Neuronal stem cell (in vitro differentiated cells): ENCODE measurements around the gene ATP5F1D.
A peak's percentile ranks its signal among the peaks of the same experiment; 100 is the strongest.

Experiments used
- DNase-seq: peaks from one replicate; pipeline ENCODE4 v3.0.0-alpha.2; 2013; ENCODE audit warnings: low spot score
- H2AFZ ChIP-seq: one replicate; pipeline ENCODE4 v1.6.1; 2013; ENCODE audit warnings: mild to moderate bottlenecking, low read length, inconsistent platforms
- H2AK5ac ChIP-seq: 2 replicates; pipeline ENCODE4 v1.6.1; 2013; ENCODE audit warnings: low read depth, mild to moderate bottlenecking, inconsistent platforms, low read length, moderate library complexity, mixed read lengths
- H2BK120ac ChIP-seq: 2 replicates; pipeline ENCODE4 v1.6.1; 2013; ENCODE audit warnings: low read depth, mild to moderate bottlenecking, inconsistent platforms, low read length, moderate library complexity, mixed read lengths
- H2BK12ac ChIP-seq: one replicate; pipeline ENCODE4 v1.6.1; 2013; ENCODE audit warnings: low read length, inconsistent platforms
- H2BK15ac ChIP-seq: 2 replicates; pipeline ENCODE4 v1.6.1; 2013; ENCODE audit warnings: mild to moderate bottlenecking, low read length, inconsistent platforms, mixed read lengths
- H2BK5ac ChIP-seq: one replicate; pipeline ENCODE4 v1.6.1; 2013; ENCODE audit warnings: inconsistent platforms, mild to moderate bottlenecking, low read length, moderate library complexity
- H3K14ac ChIP-seq: one replicate; pipeline ENCODE4 v1.6.1; 2013; ENCODE audit warnings: low read length, inconsistent platforms
- H3K18ac ChIP-seq: 2 replicates; pipeline ENCODE4 v1.6.1; 2013; ENCODE audit warnings: low read length, inconsistent platforms
- H3K23ac ChIP-seq: 2 replicates; pipeline ENCODE4 v1.6.1; 2013; ENCODE audit warnings: low read depth, mild to moderate bottlenecking, mixed read lengths, low read length, inconsistent platforms; ENCODE audit not compliant: poor library complexity
- H3K27ac ChIP-seq: replicated peaks from 3 replicates; pipeline ENCODE4 v1.5.1; 2013; ENCODE audit warnings: low read length, inconsistent platforms
- H3K27me3 ChIP-seq, 3 experiments: 2 replicates each; pipeline ENCODE4 v1.6.1; 2013; ENCODE audit warnings: low read length in 3 of 3, mild to moderate bottlenecking in 2 of 3, inconsistent platforms in 1 of 3, low read depth in 1 of 3, mixed read lengths in 1 of 3, moderate library complexity in 1 of 3; ENCODE audit not compliant: control insufficient read depth in 3 of 3, insufficient read depth in 3 of 3
- H3K36me3 ChIP-seq, 2 donors: replicated peaks in 1 of 2; 2 replicates each; pipeline ENCODE4 v1.6.1; 2013; ENCODE audit warnings: low read length in 2 of 2; ENCODE audit not compliant: control insufficient read depth in 2 of 2, insufficient read depth in 2 of 2
- H3K4ac ChIP-seq: 2 replicates; pipeline ENCODE4 v1.6.1; 2013; ENCODE audit warnings: inconsistent platforms, mild to moderate bottlenecking, low read length, moderate library complexity
- H3K4me1 ChIP-seq, 2 donors: 1 replicate in 1 of 2; 2 replicates in 1 of 2; pipeline ENCODE4 v1.6.1; 2013; ENCODE audit warnings: low read length in 2 of 2, low read depth in 1 of 2; ENCODE audit not compliant: control insufficient read depth in 2 of 2, insufficient read depth in 1 of 2
- H3K4me2 ChIP-seq: one replicate; pipeline ENCODE4 v1.6.1; 2013; ENCODE audit warnings: mild to moderate bottlenecking, low read length, inconsistent platforms; ENCODE audit not compliant: insufficient read depth, poor library complexity, severe bottlenecking
- H3K4me3 ChIP-seq, 2 donors: 2 replicates each; pipeline ENCODE4 v1.5.1; 2013; ENCODE audit warnings: low read length in 2 of 2, mild to moderate bottlenecking in 2 of 2, inconsistent platforms in 1 of 2, moderate library complexity in 1 of 2
- H3K79me1 ChIP-seq: one replicate; pipeline ENCODE4 v1.6.1; 2013; ENCODE audit warnings: low read depth, mild to moderate bottlenecking, inconsistent platforms, low read length, moderate library complexity
- H3K9ac ChIP-seq: one replicate; pipeline ENCODE4 v1.6.1; 2013; ENCODE audit warnings: mild to moderate bottlenecking, low read depth, low read length, inconsistent platforms; ENCODE audit not compliant: poor library complexity
- H3K9me3 ChIP-seq, 2 donors: replicated peaks in 1 of 2; 2 replicates each; pipeline versions ENCODE3 to v1.6.1; 2013; ENCODE audit warnings: low read length in 2 of 2, mild to moderate bottlenecking in 2 of 2, inconsistent platforms in 1 of 2, low read depth in 1 of 2, mixed read lengths in 1 of 2, moderate library complexity in 1 of 2; ENCODE audit not compliant: control insufficient read depth in 2 of 2, insufficient read depth in 1 of 2
- H4K8ac ChIP-seq: one replicate; pipeline ENCODE4 v1.6.1; 2013; ENCODE audit warnings: low read depth, mild to moderate bottlenecking, inconsistent platforms, low read length, moderate library complexity
- H4K91ac ChIP-seq: one replicate; pipeline ENCODE4 v1.6.1; 2013; ENCODE audit warnings: low read length, low read depth, mild to moderate bottlenecking, inconsistent platforms; ENCODE audit not compliant: poor library complexity
- WGBS, 2 donors: extraction: QIAGEN DNeasy Blood & Tissue Kit; methylation state at CpG; one replicate each; pipeline ENCODE4 v1.1.7; 2013; ENCODE audit warnings: missing lambda C conversion rate in 2 of 2, mixed read lengths in 1 of 2; ENCODE audit not compliant: insufficient read length in 2 of 2, insufficient replicate concordance in 1 of 2; ENCODE audit errors: extremely low coverage in 2 of 2; 5-methylcytosine and 5-hydroxymethylcytosine counted together

The ATP5F1D gene

DNA sequence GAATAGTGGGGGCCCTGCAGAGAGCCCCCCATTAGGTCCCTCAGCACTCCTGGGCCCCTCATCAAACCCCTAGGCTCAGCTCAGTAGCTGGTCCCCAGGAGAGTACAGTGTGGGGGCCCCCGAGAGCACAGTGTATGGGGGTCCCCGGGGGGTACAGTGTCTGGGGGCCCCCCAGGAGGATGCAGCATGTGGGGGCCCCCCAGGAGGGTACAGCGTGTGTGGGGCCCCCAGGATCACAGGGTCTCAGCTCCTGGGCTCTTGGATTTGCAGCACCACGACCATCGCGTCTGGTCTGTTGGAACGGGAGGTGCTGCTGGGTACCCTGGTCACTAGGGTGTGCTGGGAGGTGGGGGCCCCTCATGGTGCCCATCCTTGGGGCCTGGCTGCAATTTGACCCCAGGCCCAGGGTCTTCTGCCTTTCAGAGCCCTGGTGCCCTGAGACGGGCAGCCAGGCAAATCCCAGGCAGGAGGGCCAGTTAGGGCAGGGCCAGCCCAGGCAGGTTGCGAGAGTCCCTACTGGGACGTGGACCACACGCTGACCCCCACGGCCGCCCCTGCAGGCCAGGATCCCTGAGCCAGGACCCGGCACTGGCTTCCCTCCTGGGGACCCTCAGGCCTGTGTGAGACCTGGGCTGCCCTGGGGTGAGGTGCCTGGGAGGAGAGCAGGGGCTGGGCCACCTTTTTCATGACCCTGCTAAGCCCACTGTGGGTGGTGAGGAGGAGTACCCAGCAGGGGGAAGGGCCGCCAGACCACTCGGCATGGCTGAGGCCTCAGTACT is 17.3 kb upstream of the ATP5F1D start:
- Histone ChIP-seq H3K4ac (no peak overlapping the region), H2BK15ac (no peak overlapping the region)

DNA sequence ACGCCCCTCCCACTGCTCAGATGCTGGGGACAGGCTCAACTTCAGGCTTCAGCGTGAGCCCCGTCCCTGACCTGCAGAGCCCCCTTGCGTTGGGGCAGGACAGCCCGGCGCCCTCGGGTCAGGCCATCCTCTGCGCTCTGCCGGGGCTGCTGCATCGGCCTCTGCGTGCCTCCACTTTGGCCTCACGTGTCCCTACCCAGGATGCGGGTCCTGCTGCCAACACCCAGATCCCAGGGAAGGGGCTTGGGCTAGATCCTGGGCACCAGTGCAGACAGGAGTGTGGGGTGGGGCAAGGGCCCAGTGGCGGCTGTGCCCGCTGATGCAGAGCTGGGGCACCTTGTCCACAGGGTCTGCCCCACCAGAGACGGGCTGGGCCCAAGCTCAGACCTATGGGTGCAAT is 16.7 kb upstream of the ATP5F1D start:
- H2BK15ac ChIP-seq, result no peak overlapping the region
- peak overlapping the region; percentile 24 for H2BK5ac ChIP-seq
- no peak overlapping the region for H2BK120ac ChIP-seq
- H3K4me1 ChIP-seq, result no peaks in the 10 kb centered on the region
- no peak overlapping the region for H3K4me2 ChIP-seq
- peak overlapping the region; percentile 31 for H3K23ac ChIP-seq
- H3K27ac ChIP-seq, result no peak overlapping the region
- H3K18ac ChIP-seq, result peak overlapping the region; percentile 17
- H3K9ac ChIP-seq, result no peak overlapping the region
- no peak overlapping the region for H3K14ac ChIP-seq
- H3K79me1 ChIP-seq, result peaks cover 23% of the 10 kb centered on the region
- no peak overlapping the region for H4K8ac ChIP-seq
- no peaks in the 10 kb centered on the region for H3K9me3 ChIP-seq
- no peak overlapping the region for H2AK5ac ChIP-seq
- DNase-seq, result no peak
- no CpG with 5 or more reads among the region's 16 CpGs for WGBS, 2 donors
- H2AFZ ChIP-seq, result no peak overlapping the region
- H2BK12ac ChIP-seq, result no peak overlapping the region
- no peak overlapping the region for H3K4me3 ChIP-seq
- H3K27me3 ChIP-seq, result no peaks in the 10 kb centered on the region
- no peak overlapping the region for H4K91ac ChIP-seq
- H3K36me3 ChIP-seq, result peaks cover 19 to 77% of the 10 kb centered on the region in 2 donors
- H3K4ac ChIP-seq, result no peak overlapping the region

More for the DNA sequence above, 17.3 kb upstream of the ATP5F1D start:
- Histone ChIP-seq H3K4me2 (no peak overlapping the region), H3K27ac (no peak overlapping the region), H2BK5ac (peak overlapping the region; percentile 53), H3K23ac (peak overlapping the region; percentile 73), H3K9me3 (no peaks in the 10 kb centered on the region), H2BK12ac (no peak overlapping the region), H3K14ac (peak overlapping the region; percentile 21), H3K4me3 (peak overlapping the region in 1 of 2 donors; percentile 15), H4K8ac (no peak overlapping the region), H3K36me3 (peaks cover 19 to 77% of the 10 kb centered on the region in 2 donors), H3K79me1 (peaks cover 25% of the 10 kb centered on the region), H2AK5ac (peak overlapping the region; percentile 63), H2AFZ (no peak overlapping the region), H3K18ac (no peak overlapping the region), H3K27me3 (no peaks in the 10 kb centered on the region), H3K9ac (peak overlapping the region; percentile 60), H2BK120ac (no peak overlapping the region), H4K91ac (no peak overlapping the region), H3K4me1 (no peaks in the 10 kb centered on the region)
- no peak for DNase-seq
- no CpG with 5 or more reads among the region's 16 CpGs for WGBS, 2 donors

DNA sequence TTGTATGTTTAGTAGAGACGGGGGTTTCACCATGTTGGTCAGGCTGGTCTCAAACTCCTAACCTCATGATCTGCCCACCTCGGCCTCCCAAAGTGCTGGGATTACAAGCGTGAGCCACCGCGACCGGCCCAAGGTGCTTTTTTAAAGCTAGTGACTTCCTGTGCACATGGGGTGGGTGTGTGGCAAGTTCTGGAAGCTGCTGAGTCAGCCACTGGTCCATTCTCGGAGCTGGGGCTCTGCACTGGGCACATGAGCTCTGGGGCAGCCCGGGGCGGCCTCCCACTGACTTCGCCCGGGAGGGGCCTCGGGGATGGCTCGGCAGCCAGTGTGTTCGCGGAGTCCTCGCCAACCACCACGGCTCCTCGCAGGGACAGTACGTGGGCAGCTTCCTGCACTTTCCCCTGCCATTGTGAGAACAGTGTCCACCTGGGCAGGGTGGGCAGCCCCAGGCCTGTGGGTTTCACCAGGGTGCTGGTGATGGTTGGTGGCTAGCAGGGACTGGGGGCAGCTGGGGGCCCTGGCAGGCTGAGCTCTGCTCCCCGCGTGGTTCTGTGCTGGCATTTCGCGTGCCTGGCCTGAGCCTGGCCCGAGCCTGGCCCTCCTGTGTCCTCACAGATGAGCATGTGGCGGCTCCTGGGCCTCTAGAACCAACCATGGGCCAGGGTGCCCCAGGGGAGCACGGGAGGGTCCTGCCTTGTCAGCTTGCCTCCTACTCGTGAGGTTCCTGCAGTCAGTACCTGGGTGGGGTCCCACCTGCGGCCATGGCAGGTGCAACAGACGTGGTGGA is 15.9 kb upstream of the ATP5F1D start:
- Histone ChIP-seq H2AK5ac (peak overlapping the region; percentile 75), H3K14ac (peak overlapping the region; percentile 21), H3K18ac (peak overlapping the region; percentile 57), H4K91ac (no peak overlapping the region), H3K4ac (peak overlapping the region; percentile 11), H3K27ac (no peak overlapping the region), H3K23ac (peak overlapping the region; percentile 55), H3K9me3 (no peaks in the 10 kb centered on the region), H3K4me2 (no peak overlapping the region), H2AFZ (no peak overlapping the region), H3K9ac (no peak overlapping the region), H3K27me3 (no peaks in the 10 kb centered on the region), H2BK12ac (no peak overlapping the region), H3K4me3 (no peak overlapping the region), H3K79me1 (peaks cover 22% of the 10 kb centered on the region), H3K4me1 (no peaks in the 10 kb centered on the region), H2BK5ac (no peak overlapping the region), H2BK15ac (no peak overlapping the region), H2BK120ac (no peak overlapping the region), H3K36me3 (peaks cover 22 to 79% of the 10 kb centered on the region in 2 donors), H4K8ac (no peak overlapping the region)
- no CpG with 5 or more reads among the region's 29 CpGs for WGBS, 2 donors
- no peak for DNase-seq

DNA sequence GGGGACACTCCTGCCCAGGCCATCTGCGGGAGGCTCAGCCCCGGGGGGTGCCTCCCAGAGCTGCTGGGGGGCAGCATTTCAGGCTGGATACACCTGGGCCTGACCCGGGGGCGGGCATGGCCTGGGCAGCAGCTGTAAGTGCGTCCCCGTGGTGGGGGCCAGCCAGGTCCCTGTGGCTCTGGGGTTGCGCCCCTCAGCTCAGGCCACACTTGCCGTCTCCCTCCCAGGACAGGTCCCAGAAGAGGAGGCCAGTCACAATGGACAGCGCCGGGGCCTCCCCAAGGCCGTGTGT is 15.4 kb upstream of the ATP5F1D start:
- H2BK15ac ChIP-seq, result no peak overlapping the region
- no peak overlapping the region for H4K91ac ChIP-seq
- peak overlapping the region; percentile 75 for H2AK5ac ChIP-seq
- no CpG with 5 or more reads among the region's 11 CpGs for WGBS, 2 donors
- no peak overlapping the region for H3K4me3 ChIP-seq
- H3K9ac ChIP-seq, result peak overlapping the region; percentile 21
- H3K14ac ChIP-seq, result no peak overlapping the region
- no peaks in the 10 kb centered on the region for H3K9me3 ChIP-seq
- H4K8ac ChIP-seq, result no peak overlapping the region
- H3K23ac ChIP-seq, result peak overlapping the region; percentile 55
- H2BK12ac ChIP-seq, result no peak overlapping the region
- H3K4me1 ChIP-seq, result no peaks in the 10 kb centered on the region
- peaks cover 22% of the 10 kb centered on the region for H3K79me1 ChIP-seq
- no peak overlapping the region for H3K4ac ChIP-seq
- H3K27ac ChIP-seq, result no peak overlapping the region
- no peak overlapping the region for H2AFZ ChIP-seq
- no peak for DNase-seq
- H3K4me2 ChIP-seq, result no peak overlapping the region
- H3K18ac ChIP-seq, result peak overlapping the region; percentile 57
- H3K36me3 ChIP-seq, result peaks cover 19 to 77% of the 10 kb centered on the region in 2 donors
- no peaks in the 10 kb centered on the region for H3K27me3 ChIP-seq
- H2BK5ac ChIP-seq, result no peak overlapping the region
- H2BK120ac ChIP-seq, result no peak overlapping the region
